ENCODE data around the gene ZNF675. TPM values are rescaled to one million over a fixed set of nuclear protein-coding genes. Genes with fewer than 3 reads are reported as not detected.
"Not testable (repeated sequence)": the region's sequence is repeated elsewhere in the genome, so short reads cannot be mapped to it uniquely, and the experiment has no call there.

The ZNF675 gene
- 13.1 TPM for polyA plus RNA-seq
- long read RNA-seq, donor 1, full-length matches to known transcripts = 4 of 4 reads
- long read RNA-seq, donor 1, partial matches to known transcripts = 0 of 4 reads
- long read RNA-seq, donor 1, other reads (novel, unspliced or antisense) = 0 of 4 reads
- long read RNA-seq, donor 2, full-length matches to known transcripts = 9 of 9 reads
- long read RNA-seq, donor 2, partial matches to known transcripts = 0 of 9 reads
- long read RNA-seq, donor 2, other reads (novel, unspliced or antisense) = 0 of 9 reads
- long read RNA-seq, donor 3 = 0 reads
- long read RNA-seq, donor 4 = 0 reads
- long read RNA-seq, donor 5, partial matches to known transcripts = 7 of 12 reads
- long read RNA-seq, donor 5, other reads (novel, unspliced or antisense) = 0 of 12 reads
- long read RNA-seq, donor 6, full-length matches to known transcripts = 4 of 4 reads
- long read RNA-seq, donor 6, partial matches to known transcripts = 0 of 4 reads
- long read RNA-seq, donor 6, other reads (novel, unspliced or antisense) = 0 of 4 reads
- long read RNA-seq, donor 7, full-length matches to known transcripts = 2 of 29 reads
- long read RNA-seq, donor 7, partial matches to known transcripts = 27 of 29 reads
- long read RNA-seq, donor 7, other reads (novel, unspliced or antisense) = 0 of 29 reads
- long read RNA-seq, donor 8, full-length matches to known transcripts = 9 of 15 reads
- long read RNA-seq, donor 8, partial matches to known transcripts = 6 of 15 reads
- long read RNA-seq, donor 8, other reads (novel, unspliced or antisense) = 0 of 15 reads
- long read RNA-seq, donor 9, full-length matches to known transcripts = 4 of 4 reads
- long read RNA-seq, donor 9, partial matches to known transcripts = 0 of 4 reads
- long read RNA-seq, donor 9, other reads (novel, unspliced or antisense) = 0 of 4 reads
- long read RNA-seq, donor 10, transcript ZNF675-201 (4 exons, 2,301 nt) = major isoform, 7 of 3,056 reads
- long read RNA-seq, donor 10, partial matches to known transcripts = 3,048 of 3,056 reads
- long read RNA-seq, donor 10, other reads (novel, unspliced or antisense) = 0 of 3,056 reads
- long read RNA-seq, donor 11, full-length matches to known transcripts = 10 of 10 reads
- long read RNA-seq, donor 11, partial matches to known transcripts = 0 of 10 reads
- long read RNA-seq, donor 11, other reads (novel, unspliced or antisense) = 0 of 10 reads

DNA sequence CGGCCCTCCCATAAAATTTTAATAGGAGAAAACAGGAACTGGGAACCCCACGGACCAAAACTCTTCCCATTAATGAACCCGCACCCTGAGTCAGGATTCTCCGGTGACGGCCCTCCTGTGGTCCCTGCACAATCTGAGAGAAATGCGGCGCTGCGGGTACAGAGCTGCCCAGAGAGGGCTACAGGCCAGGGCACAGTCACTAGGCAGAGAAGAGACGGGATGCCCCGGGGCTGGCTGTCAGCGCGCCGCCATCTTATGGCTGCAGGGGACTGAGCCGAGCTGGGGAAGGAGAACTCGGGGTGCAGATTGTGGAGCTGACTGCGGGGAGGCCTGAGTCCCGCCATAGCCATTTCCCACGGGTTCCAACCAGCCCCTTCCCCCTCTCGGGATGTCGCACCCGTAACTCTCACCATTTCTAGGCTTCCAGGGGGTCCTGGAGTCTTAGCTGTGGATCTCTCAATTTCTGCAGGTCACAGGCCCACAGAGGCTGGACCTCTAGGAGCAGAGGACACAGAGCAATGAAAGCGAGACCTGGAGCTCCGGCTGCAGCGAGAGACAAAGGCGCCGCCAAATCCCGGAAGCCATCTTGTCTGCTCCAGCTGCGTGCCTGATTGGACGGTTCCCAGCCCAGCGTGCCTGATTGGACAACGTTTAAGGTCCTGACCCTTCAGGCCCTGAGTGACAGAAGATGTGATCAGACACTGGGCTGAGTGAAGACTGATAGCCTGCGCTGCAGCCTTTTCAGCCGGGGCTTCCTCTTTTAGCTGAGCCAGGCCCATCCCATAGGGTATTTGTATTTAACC is at the start of gene ZNF675:
Gene ZNF675 (minus strand): TSS at position 592 of the 803 bp plus-strand sequence. CDS start 179 bp downstream, at position 413.
- Histone ChIP-seq H3K4me3 (ENCODE audit: low read length) (peak within 1 kb of the TSS; percentile 79), H3K36me3 (ENCODE audit: control insufficient read depth, insufficient read depth, low read length) (peaks cover 3% of the 10 kb centered on the region), H3K4me1 (ENCODE audit: control insufficient read depth, insufficient read depth, low read length) (no peaks in the 10 kb centered on the region), H3K9me3 (ENCODE audit: control insufficient read depth, low read depth, low read length) (no peaks in the 10 kb centered on the region), H3K27me3 (ENCODE audit: control insufficient read depth, insufficient read depth, low read length) (no peaks in the 10 kb centered on the region), H3K27ac (ENCODE audit: low read length) (peak within 1 kb of the TSS; percentile 93)
- DNase-seq = peak; percentile 89 to 94
- WGBS (ENCODE audit: insufficient coverage, low lambda C conversion rate) = no CpG with 5 or more reads among the region's 33 CpGs

DNA sequence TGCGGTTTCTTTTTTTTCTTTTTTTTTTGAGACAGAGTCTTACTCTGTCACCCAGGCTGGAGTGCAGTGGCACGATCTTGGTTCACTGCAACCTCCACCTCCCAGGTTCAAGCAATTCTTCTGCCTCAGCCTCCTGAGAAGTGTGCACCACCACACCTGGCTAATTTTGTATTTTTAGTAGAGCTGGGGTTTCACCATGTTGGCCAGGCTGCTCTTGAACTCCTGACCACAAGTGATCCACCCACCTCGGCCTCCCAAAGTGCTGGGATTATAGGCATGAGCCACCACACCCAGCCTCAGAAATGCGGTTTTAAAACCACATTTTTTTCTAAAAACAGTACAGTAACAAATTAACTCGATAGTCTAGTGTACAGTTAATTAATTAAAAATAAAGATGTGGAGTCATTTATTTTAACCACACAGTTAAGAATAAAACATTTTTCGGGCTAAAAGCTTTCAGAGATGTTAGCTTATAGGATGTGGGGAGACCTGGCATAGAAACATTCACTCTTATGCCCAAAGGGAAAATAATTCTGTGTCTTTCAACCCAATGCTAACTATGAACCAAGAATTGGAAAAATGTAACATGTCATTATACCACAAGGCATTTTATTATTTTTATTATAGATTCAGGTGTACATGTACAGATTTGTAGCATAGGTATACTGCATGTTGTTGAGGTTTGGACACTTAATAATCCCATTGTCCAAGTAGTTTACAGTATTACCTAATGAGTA is 43.9 kb upstream of the ZNF675 start:
- not testable (repeated sequence) for H3K27me3 ChIP-seq (ENCODE audit: control insufficient read depth, insufficient read depth, low read length); H3K27ac ChIP-seq (ENCODE audit: low read length); H3K36me3 ChIP-seq (ENCODE audit: control insufficient read depth, insufficient read depth, low read length); H3K9me3 ChIP-seq (ENCODE audit: control insufficient read depth, low read depth, low read length); H3K4me3 ChIP-seq (ENCODE audit: low read length); H3K4me1 ChIP-seq (ENCODE audit: control insufficient read depth, insufficient read depth, low read length); DNase-seq
- 95% methylated on average over 2 of the region's 6 CpGs for WGBS (ENCODE audit: insufficient coverage, low lambda C conversion rate)

DNA sequence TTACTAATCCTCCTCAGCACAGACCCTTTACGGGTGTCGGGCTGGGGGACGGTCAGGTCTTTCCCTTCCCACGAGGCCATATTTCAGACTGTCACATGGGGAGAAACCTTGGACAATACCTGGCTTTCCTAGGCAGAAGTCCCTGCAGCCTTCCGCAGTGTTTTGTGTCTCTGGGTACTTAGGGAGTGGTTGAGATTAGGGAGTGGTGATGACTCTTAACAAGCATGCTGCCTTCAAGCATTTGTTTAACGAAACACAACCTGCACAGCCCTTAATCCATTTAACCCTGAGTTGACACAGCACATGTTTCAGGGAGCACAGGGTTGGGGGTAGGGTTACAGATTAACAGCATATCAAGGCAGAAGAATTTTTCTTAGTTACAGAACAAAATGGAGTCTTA is 37.1 kb upstream of the ZNF675 start:
- not testable (repeated sequence) for H3K9me3 ChIP-seq (ENCODE audit: control insufficient read depth, low read depth, low read length); H3K27me3 ChIP-seq (ENCODE audit: control insufficient read depth, insufficient read depth, low read length); H3K36me3 ChIP-seq (ENCODE audit: control insufficient read depth, insufficient read depth, low read length); H3K4me3 ChIP-seq (ENCODE audit: low read length); H3K4me1 ChIP-seq (ENCODE audit: control insufficient read depth, insufficient read depth, low read length); H3K27ac ChIP-seq (ENCODE audit: low read length)
- DNase-seq = peak in 1 of 2 donors; percentile 35
- WGBS (ENCODE audit: insufficient coverage, low lambda C conversion rate) = no CpG with 5 or more reads among the region's 6 CpGs

DNA sequence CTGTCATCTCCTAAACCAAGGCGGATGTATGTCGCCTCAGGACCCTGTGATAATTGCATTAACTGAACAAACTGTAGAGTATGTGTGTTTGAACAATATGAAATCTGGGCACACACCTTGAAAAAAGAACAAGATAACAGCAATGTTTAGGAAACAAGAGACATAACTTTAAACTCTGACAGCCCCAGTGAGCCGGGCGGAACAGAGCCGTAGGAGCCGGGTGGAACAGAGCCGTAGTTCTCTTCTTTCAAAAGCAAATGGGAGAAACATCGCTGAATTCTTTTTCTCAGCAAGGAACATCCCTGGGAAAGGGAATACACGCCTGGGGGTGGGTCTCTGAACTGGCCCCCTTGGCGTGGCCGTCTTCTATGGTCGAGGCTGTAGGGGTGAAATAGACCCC is 31.8 kb upstream of the ZNF675 start:
- Histone ChIP-seq H3K4me3 (ENCODE audit: low read length) (no peak overlapping the region), H3K27me3 (ENCODE audit: control insufficient read depth, insufficient read depth, low read length) (no peaks in the 10 kb centered on the region), H3K27ac (ENCODE audit: low read length) (no peak overlapping the region), H3K4me1 (ENCODE audit: control insufficient read depth, insufficient read depth, low read length) (no peaks in the 10 kb centered on the region), H3K36me3 (ENCODE audit: control insufficient read depth, insufficient read depth, low read length) (no peaks in the 10 kb centered on the region), H3K9me3 (ENCODE audit: control insufficient read depth, low read depth, low read length) (no peaks in the 10 kb centered on the region)
- DNase-seq = no peak
- no CpG with 5 or more reads among the region's 12 CpGs for WGBS (ENCODE audit: insufficient coverage, low lambda C conversion rate)

DNA sequence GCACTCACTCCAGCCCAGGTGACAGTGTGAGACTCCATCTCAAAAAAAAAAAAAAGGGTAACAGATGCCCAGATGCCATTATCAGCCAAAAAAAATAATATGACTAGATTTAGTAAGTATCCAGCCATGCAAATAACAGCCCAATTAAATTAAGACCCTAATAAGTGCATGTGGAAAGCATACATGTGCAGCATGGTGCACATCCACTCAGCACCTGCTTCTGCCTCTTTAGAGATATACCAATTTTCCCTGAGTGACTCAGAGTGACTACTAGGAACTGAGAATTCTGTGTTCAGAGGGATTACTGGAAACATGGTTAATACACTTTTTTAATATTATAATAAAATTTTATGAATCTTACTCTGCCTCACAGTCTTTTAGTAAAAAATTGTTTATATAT is 29.8 kb upstream of the ZNF675 start:
- Histone ChIP-seq H3K36me3 (ENCODE audit: control insufficient read depth, insufficient read depth, low read length) (no peaks in the 10 kb centered on the region), H3K4me1 (ENCODE audit: control insufficient read depth, insufficient read depth, low read length) (no peaks in the 10 kb centered on the region), H3K9me3 (ENCODE audit: control insufficient read depth, low read depth, low read length) (no peaks in the 10 kb centered on the region), H3K27ac (ENCODE audit: low read length) (no peak overlapping the region), H3K27me3 (ENCODE audit: control insufficient read depth, insufficient read depth, low read length) (no peaks in the 10 kb centered on the region), H3K4me3 (ENCODE audit: low read length) (no peak overlapping the region)
- no peak for DNase-seq

DNA sequence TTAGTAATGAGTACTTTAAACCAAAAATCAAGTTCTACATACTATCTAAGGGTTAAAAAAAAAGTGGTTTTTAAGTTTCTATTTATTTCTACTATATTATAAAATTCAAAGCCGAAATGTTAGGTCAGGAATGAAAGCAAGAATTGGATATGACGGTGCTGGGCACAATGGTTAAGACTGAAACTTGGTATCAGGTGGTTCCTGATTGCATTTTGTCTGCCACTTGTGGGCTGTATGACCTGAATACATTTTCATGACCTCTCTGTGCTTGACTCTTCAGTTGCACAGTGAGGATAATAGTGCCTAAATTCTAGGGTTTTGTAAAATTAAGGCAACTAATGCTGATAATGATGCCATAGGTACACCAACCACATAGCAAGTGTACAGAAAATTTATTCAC is 22.3 kb upstream of the ZNF675 start:
- WGBS (ENCODE audit: insufficient coverage, low lambda C conversion rate) = no CpG with 5 or more reads among the region's 2 CpGs
- Histone ChIP-seq H3K4me3 (ENCODE audit: low read length) (no peak overlapping the region), H3K9me3 (ENCODE audit: control insufficient read depth, low read depth, low read length) (no peaks in the 10 kb centered on the region), H3K4me1 (ENCODE audit: control insufficient read depth, insufficient read depth, low read length) (no peaks in the 10 kb centered on the region), H3K27me3 (ENCODE audit: control insufficient read depth, insufficient read depth, low read length) (no peaks in the 10 kb centered on the region), H3K27ac (ENCODE audit: low read length) (no peak overlapping the region), H3K36me3 (ENCODE audit: control insufficient read depth, insufficient read depth, low read length) (no peaks in the 10 kb centered on the region)
- DNase-seq = no peak

DNA sequence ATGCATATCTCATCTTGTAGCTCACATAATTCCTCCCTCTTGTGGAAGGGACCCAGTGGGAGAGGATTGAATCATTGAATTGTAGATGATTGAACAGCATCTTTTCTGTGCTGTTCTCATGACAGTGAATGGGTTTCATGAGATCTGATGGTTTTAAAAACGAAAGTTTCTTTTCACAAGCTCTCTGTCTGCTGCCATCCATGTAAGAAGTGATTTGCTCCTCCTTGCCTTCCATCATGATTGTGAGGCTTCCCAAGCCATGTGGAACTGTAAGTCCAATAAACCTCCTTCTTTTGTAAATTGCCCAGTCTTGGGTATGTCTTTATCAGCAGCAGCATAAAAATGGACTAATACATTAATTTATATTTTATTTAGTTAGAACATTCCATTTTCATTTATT is 19.6 kb upstream of the ZNF675 start:
- Histone ChIP-seq H3K4me3 (ENCODE audit: low read length) (no peak overlapping the region), H3K36me3 (ENCODE audit: control insufficient read depth, insufficient read depth, low read length) (no peaks in the 10 kb centered on the region), H3K27ac (ENCODE audit: low read length) (no peak overlapping the region), H3K4me1 (ENCODE audit: control insufficient read depth, insufficient read depth, low read length) (no peaks in the 10 kb centered on the region), H3K27me3 (ENCODE audit: control insufficient read depth, insufficient read depth, low read length) (no peaks in the 10 kb centered on the region), H3K9me3 (ENCODE audit: control insufficient read depth, low read depth, low read length) (no peaks in the 10 kb centered on the region)
- WGBS (ENCODE audit: insufficient coverage, low lambda C conversion rate) = no CpG with 5 or more reads among the region's 1 CpG
- no peak for DNase-seq

DNA sequence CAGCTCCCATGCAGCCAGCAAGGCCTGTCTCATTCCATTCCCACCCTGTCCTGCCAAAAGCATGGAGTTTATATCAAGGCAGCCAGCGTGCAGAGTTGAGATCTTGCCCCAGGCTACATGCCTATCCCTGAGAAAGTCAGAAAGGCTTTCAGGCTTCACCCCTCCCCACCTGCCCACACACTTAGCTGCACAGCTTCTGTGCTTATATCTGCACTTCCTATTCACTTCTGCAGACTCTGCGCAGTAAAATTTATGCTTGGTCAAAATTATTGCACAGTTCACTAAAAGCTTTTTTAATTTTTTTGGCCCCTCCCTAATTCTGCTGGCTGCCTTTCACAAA is 12.5 kb upstream of the ZNF675 start:
- no peaks in the 10 kb centered on the region for H3K4me1 ChIP-seq (ENCODE audit: control insufficient read depth, insufficient read depth, low read length)
- no peak for DNase-seq
- H3K27me3 ChIP-seq (ENCODE audit: control insufficient read depth, insufficient read depth, low read length) = no peaks in the 10 kb centered on the region
- no peak overlapping the region for H3K27ac ChIP-seq (ENCODE audit: low read length)
- no peak overlapping the region for H3K4me3 ChIP-seq (ENCODE audit: low read length)
- 100% methylated on average over 1 of the region's 2 CpGs for WGBS (ENCODE audit: insufficient coverage, low lambda C conversion rate)
- H3K36me3 ChIP-seq (ENCODE audit: control insufficient read depth, insufficient read depth, low read length) = no peaks in the 10 kb centered on the region
- no peaks in the 10 kb centered on the region for H3K9me3 ChIP-seq (ENCODE audit: control insufficient read depth, low read depth, low read length)

DNA sequence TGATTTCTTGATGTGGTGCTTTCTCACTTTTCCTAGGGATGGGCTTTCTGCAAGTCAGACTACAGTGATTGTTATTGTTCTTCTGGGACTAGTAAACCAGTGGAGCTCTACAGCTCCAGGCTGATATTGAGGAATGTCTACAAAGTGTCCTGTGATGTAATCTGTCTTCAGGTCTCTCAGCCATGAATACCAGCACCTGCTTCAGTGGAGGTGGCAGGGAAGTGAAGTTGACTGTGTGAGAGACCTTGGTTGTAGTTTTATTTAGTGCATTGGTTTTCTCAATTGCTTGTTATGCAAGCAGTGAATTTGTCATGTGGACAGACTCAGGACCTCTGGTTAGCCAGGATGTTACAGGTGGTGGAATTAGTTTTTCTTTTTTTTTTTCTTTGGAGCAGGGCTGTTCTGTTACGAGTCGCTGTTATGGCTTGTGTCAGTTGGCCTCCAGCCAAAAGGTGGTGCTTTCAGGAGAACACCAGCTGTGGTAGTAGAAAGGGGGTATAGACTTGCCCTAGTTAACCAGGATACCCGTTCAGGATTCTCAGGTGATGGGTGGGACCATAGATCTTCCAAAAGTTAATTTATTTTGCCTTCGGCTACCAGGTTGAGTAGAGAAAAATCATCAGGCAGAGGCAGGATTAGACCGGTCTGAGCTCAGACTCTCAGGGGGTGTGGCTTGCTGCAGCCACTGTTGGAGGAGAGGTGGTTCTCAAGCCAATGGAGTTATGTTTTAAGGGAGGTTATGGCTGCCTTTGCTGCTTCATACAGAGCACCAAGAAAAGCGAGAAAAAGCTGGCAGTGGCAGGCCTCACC is 11.9 kb upstream of the ZNF675 start:
- Histone ChIP-seq H3K27me3 (ENCODE audit: control insufficient read depth, insufficient read depth, low read length) (no peaks in the 10 kb centered on the region), H3K4me3 (ENCODE audit: low read length) (no peak overlapping the region), H3K27ac (ENCODE audit: low read length) (no peak overlapping the region), H3K36me3 (ENCODE audit: control insufficient read depth, insufficient read depth, low read length) (no peaks in the 10 kb centered on the region), H3K9me3 (ENCODE audit: control insufficient read depth, low read depth, low read length) (no peaks in the 10 kb centered on the region), H3K4me1 (ENCODE audit: control insufficient read depth, insufficient read depth, low read length) (no peaks in the 10 kb centered on the region)
- WGBS (ENCODE audit: insufficient coverage, low lambda C conversion rate) = 80% methylated on average over 1 of the region's 6 CpGs
- no peak for DNase-seq
